ENCODE results near the gene KRABD2.

Gene KRABD2

DNA sequence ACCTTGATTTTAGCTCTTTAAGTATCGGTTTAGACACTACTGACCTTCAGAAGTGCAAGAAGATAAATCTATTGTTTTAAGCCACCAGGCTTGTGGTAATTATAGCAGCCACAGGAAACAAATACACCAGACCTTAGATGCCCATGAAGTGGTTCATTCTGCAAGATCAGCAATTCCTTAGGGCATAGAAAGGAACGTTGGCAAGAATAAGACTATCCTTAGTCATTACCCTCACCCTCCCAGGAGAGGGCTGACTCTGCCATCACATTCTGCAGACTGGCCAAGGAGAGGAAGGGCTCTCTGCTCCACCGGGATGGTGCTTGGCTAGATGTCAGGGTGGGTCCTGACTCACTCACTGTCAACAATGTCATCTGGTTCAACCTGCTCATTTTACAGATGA lies 45.1 kb upstream of the KRABD2 start:
- no peaks in the 10 kb centered on the region for H3K9me3 ChIP-seq (ENCODE audit: control insufficient read depth in 1 of 2, insufficient read depth in 1 of 2, low read depth in 1 of 2, low read length in 2 of 2)
- no peak overlapping the region for H3K4me3 ChIP-seq (replicated peaks in 1 of 2; ENCODE audit: low read depth in 1 of 2, low read length in 2 of 2)
- intact Hi-C loops (cut with micrococcal nuclease) = no loop called here
- H3K27me3 ChIP-seq (ENCODE audit: insufficient read depth, low read length) = peaks cover 6% of the 10 kb centered on the region; the same call in 1 of the 2 replicates
- no peaks in the 10 kb centered on the region for H3K36me3 ChIP-seq (ENCODE audit: control insufficient read depth in 1 of 2, insufficient read depth in 2 of 2, low read length in 2 of 2)
- TF ChIP-seq, protein P1, sequence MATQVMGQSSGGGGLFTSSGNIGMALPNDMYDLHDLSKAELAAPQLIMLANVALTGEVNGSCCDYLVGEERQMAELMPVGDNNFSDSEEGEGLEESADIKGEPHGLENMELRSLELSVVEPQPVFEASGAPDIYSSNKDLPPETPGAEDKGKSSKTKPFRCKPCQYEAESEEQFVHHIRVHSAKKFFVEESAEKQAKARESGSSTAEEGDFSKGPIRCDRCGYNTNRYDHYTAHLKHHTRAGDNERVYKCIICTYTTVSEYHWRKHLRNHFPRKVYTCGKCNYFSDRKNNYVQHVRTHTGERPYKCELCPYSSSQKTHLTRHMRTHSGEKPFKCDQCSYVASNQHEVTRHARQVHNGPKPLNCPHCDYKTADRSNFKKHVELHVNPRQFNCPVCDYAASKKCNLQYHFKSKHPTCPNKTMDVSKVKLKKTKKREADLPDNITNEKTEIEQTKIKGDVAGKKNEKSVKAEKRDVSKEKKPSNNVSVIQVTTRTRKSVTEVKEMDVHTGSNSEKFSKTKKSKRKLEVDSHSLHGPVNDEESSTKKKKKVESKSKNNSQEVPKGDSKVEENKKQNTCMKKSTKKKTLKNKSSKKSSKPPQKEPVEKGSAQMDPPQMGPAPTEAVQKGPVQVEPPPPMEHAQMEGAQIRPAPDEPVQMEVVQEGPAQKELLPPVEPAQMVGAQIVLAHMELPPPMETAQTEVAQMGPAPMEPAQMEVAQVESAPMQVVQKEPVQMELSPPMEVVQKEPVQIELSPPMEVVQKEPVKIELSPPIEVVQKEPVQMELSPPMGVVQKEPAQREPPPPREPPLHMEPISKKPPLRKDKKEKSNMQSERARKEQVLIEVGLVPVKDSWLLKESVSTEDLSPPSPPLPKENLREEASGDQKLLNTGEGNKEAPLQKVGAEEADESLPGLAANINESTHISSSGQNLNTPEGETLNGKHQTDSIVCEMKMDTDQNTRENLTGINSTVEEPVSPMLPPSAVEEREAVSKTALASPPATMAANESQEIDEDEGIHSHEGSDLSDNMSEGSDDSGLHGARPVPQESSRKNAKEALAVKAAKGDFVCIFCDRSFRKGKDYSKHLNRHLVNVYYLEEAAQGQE (IDR thresholded peaks at IDR 0.05; ENCODE audit: low read depth) = no peak
- TF ChIP-seq ZNF274 (IDR thresholded peaks at IDR 0.05; ENCODE audit: low read depth, low read length) (no peak), SP1 (IDR thresholded peaks at IDR 0.05; ENCODE audit: low read depth) (no peak), EZH2phosphoT487 (IDR thresholded peaks at IDR 0.05; ENCODE audit: borderline replicate concordance) (no peak)
- no peaks in the 10 kb centered on the region for H3K79me2 ChIP-seq (ENCODE audit: insufficient read depth, low read length)
- POLR2A ChIA-PET = no interaction called here
- H3K9me2 ChIP-seq (ENCODE audit: insufficient read depth) = no peaks in the 10 kb centered on the region
- DNase-seq (ENCODE audit: low read depth, low spot score) (no peak), ATAC-seq (no peak)
- CTCF ChIA-PET = interaction anchor here (2.7 kb wide), 1 partner anchor 11 kb away, joined by 17 read pairs; no protein-coding TSS in a partner anchor
- no peaks in the 10 kb centered on the region for H4K20me1 ChIP-seq (ENCODE audit: insufficient read depth)
- RAD21 ChIA-PET (ENCODE audit: low non-redundant PET in 1 of 2, low total read pairs in 2 of 2, uncharacterized antibody in 2 of 2, unreplicated experiment in 2 of 2) = no interaction called here
- H3K27ac ChIP-seq (ENCODE audit: low read depth, low read length) = no peak overlapping the region
- no TSS peak for BruUV-seq (replicated peaks)
- H3K4me1 ChIP-seq (ENCODE audit: control insufficient read depth in 1 of 2, insufficient read depth in 2 of 2, low read length in 2 of 2) = peaks cover 6 to 10% of the 10 kb centered on the region in 2 experiments
- H3K4me2 ChIP-seq (ENCODE audit: low read length) = no peak overlapping the region
- H3K9ac ChIP-seq (ENCODE audit: low read length) = no peak overlapping the region
- H2AFZ ChIP-seq (ENCODE audit: low read depth, low read length, poor library complexity, severe bottlenecking) = no peak overlapping the region
